GM23248 (cell line): Measurements from ENCODE around the gene CAMK1D. TPM values are rescaled to one million over a fixed set of nuclear protein-coding genes. Genes with fewer than 3 reads are reported as not detected.

Experiments used
- DNase-seq: peaks from one replicate; pipeline ENCODE4 v3.0.0-alpha.2; 2015
- H2AFZ ChIP-seq: fragments of 200-600 bp; sonication (generic); 2 replicates; pipeline ENCODE4 v1.6.1; 2016; ENCODE audit warnings: antibody characterized with exemption
- H3F3A ChIP-seq: fragments of 200-600 bp; sonication (generic); 2 replicates; pipeline ENCODE4 v1.6.1; 2016; ENCODE audit warnings: mild to moderate bottlenecking, antibody characterized with exemption, mixed run types; ENCODE audit not compliant: insufficient read depth
- H3K27ac ChIP-seq: fragments of 200-600 bp; sonication (generic); 2 replicates; pipeline ENCODE4 v1.5.1; 2016; ENCODE audit warnings: mild to moderate bottlenecking
- H3K27me3 ChIP-seq: fragments of 200-600 bp; sonication (generic); replicated peaks from 2 replicates; pipeline ENCODE4 v1.6.1; 2016; ENCODE audit warnings: mild to moderate bottlenecking; ENCODE audit not compliant: insufficient read depth
- H3K36me3 ChIP-seq: fragments of 200-600 bp; sonication (generic); 2 replicates; pipeline ENCODE4 v1.6.1; 2016; ENCODE audit warnings: low read depth, mild to moderate bottlenecking
- H3K4me1 ChIP-seq: fragments of 200-600 bp; sonication (generic); 2 replicates; pipeline ENCODE4 v1.6.1; 2016; ENCODE audit warnings: mild to moderate bottlenecking; ENCODE audit not compliant: insufficient read depth
- H3K4me2 ChIP-seq: fragments of 200-600 bp; sonication (generic); one replicate; pipeline ENCODE4 v1.6.1; 2016; ENCODE audit warnings: mild to moderate bottlenecking; ENCODE audit not compliant: unreplicated experiment
- H3K4me3 ChIP-seq: fragments of 200-600 bp; sonication (generic); 2 replicates; pipeline ENCODE4 v1.5.1; 2016; ENCODE audit warnings: mild to moderate bottlenecking
- H3K79me2 ChIP-seq: fragments of 200-600 bp; sonication (generic); 2 replicates; pipeline ENCODE4 v1.6.1; 2016; ENCODE audit warnings: mild to moderate bottlenecking; ENCODE audit not compliant: insufficient read depth
- H3K9ac ChIP-seq: fragments of 200-600 bp; sonication (generic); 2 replicates; pipeline ENCODE4 v1.6.1; 2016; ENCODE audit warnings: mild to moderate bottlenecking
- H3K9me2 ChIP-seq: fragments of 200-600 bp; sonication (generic); 2 replicates; pipeline ENCODE4 v1.6.1; 2016; ENCODE audit warnings: mixed run types, mild to moderate bottlenecking, moderate library complexity; ENCODE audit not compliant: insufficient read depth
- H3K9me3 ChIP-seq: fragments of 200-600 bp; sonication (generic); one replicate; pipeline ENCODE4 v1.6.1; 2017; ENCODE audit warnings: low read depth
- H4K20me1 ChIP-seq: fragments of 200-600 bp; sonication (generic); 2 replicates; pipeline ENCODE4 v1.6.0; 2016; ENCODE audit not compliant: insufficient read depth
- EZH2 ChIP-seq: fragments of 200-600 bp; sonication (generic); IDR thresholded peaks from 2 replicates; pipeline ENCODE4 v1.6.1; 2018; ENCODE audit warnings: antibody characterized with exemption, mild to moderate bottlenecking; ENCODE audit not compliant: insufficient read depth, poor library complexity, severe bottlenecking
- EZH2phosphoT487 ChIP-seq: fragments of 200-600 bp; sonication (generic); IDR thresholded peaks from 2 replicates; pipeline ENCODE4 v1.6.1; 2018; ENCODE audit warnings: antibody characterized with exemption, moderate library complexity, mild to moderate bottlenecking, low read depth; ENCODE audit not compliant: insufficient read depth
- WGBS, 2 experiments: methylation state at CpG; one replicate each; pipeline ENCODE4 v1.1.6; 2015 to 2017; ENCODE audit warnings: low lambda C conversion rate in 2 of 2, low coverage in 1 of 2; ENCODE audit errors: missing lambda C conversion rate in 2 of 2; 5-methylcytosine and 5-hydroxymethylcytosine counted together
- in situ Hi-C: fragments of 300-500 bp; cut with MboI; formaldehyde crosslinking; loops from 2 replicates; pipeline ENCODE4 v1.15.0; 2020
- polyA plus RNA-seq: library from polyadenylated mRNA; unstranded; fragments of >200 nt; fragmentation: Nextera tagmentation; extraction: Ambion mirVana; gene quantifications from 2 replicates; pipeline ENCODE4 v1.2.1, GENCODE V29; 2016
- total RNA-seq: library from RNA; depleted of rRNA; stranded (reverse); fragments of >200 nt; shearing (Covaris generic); gene quantifications from 2 replicates; pipeline ENCODE4 v1.2.3, GENCODE V29; 2014

The CAMK1D gene
- total and polyA plus RNA-seq, 2 experiments from 2014 or later: 0.22 to 0.55 TPM

GRCh38 chr10:12480440-12480839 lies 131.1 kb downstream of the CAMK1D start:
- no peaks in the 10 kb centered on the region for H3K9me3 ChIP-seq
- no peak overlapping the region for H3K9ac ChIP-seq
- no peak for DNase-seq
- in situ Hi-C loops: no loop called here
- H3K79me2 ChIP-seq: no peaks in the 10 kb centered on the region
- no peaks in the 10 kb centered on the region for H3K9me2 ChIP-seq
- no peaks in the 10 kb centered on the region for H3K27me3 ChIP-seq
- no peak for TF ChIP-seq EZH2
- no peak for TF ChIP-seq EZH2phosphoT487
- no peak overlapping the region for H3K4me3 ChIP-seq
- H3K4me2 ChIP-seq: no peak overlapping the region
- no peaks in the 10 kb centered on the region for H4K20me1 ChIP-seq
- no peaks in the 10 kb centered on the region for H3F3A ChIP-seq
- H2AFZ ChIP-seq: no peak overlapping the region
- no peaks in the 10 kb centered on the region for H3K36me3 ChIP-seq
- no peak overlapping the region for H3K27ac ChIP-seq
- no peaks in the 10 kb centered on the region for H3K4me1 ChIP-seq
- WGBS, 2 experiments: 29 to 40% methylated on average over 4 of the region's 4 CpGs

GRCh38 chr10:12481924-12482323 lies 132.6 kb downstream of the CAMK1D start:
- Histone ChIP-seq H3K4me1 (no peaks in the 10 kb centered on the region), H3K9me2 (no peaks in the 10 kb centered on the region), H3F3A (no peaks in the 10 kb centered on the region), H3K27me3 (no peaks in the 10 kb centered on the region), H2AFZ (no peak overlapping the region), H3K9ac (no peak overlapping the region), H3K4me3 (no peak overlapping the region), H4K20me1 (no peaks in the 10 kb centered on the region), H3K9me3 (no peaks in the 10 kb centered on the region), H3K27ac (no peak overlapping the region), H3K4me2 (no peak overlapping the region), H3K36me3 (no peaks in the 10 kb centered on the region), H3K79me2 (no peaks in the 10 kb centered on the region)
- TF ChIP-seq EZH2: no peak
- in situ Hi-C loops: no loop called here
- WGBS, 2 experiments: 64 to 71% methylated on average over 3 to 4 of the region's 4 CpGs
- no peak for DNase-seq

DNA sequence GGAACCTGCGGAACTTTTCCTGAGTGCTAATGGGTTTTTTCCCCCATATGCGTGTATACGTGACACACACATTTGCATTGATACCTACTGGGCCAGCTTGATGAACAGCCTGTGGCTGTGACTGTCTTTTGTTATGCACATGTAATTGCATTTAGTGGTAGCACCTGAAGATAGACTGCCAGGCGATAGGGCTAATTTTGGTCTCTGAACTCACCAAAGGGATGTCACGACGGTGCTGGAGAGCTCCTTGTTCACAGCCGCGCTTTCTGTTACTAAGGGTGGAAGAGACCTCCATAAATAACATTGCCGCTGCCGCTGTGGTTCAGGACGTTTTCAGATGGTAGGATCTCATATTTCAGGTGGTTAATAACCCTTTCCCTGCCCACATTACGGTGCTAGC lies 133.2 kb downstream of the CAMK1D start:
- Histone ChIP-seq H3K9me3 (no peaks in the 10 kb centered on the region), H3K9me2 (no peaks in the 10 kb centered on the region), H3K4me2 (no peak overlapping the region), H3F3A (no peaks in the 10 kb centered on the region), H2AFZ (no peak overlapping the region), H3K36me3 (no peaks in the 10 kb centered on the region), H3K4me3 (no peak overlapping the region), H3K9ac (no peak overlapping the region), H3K27ac (no peak overlapping the region), H4K20me1 (no peaks in the 10 kb centered on the region), H3K4me1 (no peaks in the 10 kb centered on the region), H3K27me3 (no peaks in the 10 kb centered on the region), H3K79me2 (no peaks in the 10 kb centered on the region)
- 75 to 78% methylated on average over 12 of the region's 12 CpGs for WGBS, 2 experiments
- TF ChIP-seq EZH2 (no peak), EZH2phosphoT487 (no peak)
- no peak for DNase-seq
- in situ Hi-C loops: no loop called here

DNA sequence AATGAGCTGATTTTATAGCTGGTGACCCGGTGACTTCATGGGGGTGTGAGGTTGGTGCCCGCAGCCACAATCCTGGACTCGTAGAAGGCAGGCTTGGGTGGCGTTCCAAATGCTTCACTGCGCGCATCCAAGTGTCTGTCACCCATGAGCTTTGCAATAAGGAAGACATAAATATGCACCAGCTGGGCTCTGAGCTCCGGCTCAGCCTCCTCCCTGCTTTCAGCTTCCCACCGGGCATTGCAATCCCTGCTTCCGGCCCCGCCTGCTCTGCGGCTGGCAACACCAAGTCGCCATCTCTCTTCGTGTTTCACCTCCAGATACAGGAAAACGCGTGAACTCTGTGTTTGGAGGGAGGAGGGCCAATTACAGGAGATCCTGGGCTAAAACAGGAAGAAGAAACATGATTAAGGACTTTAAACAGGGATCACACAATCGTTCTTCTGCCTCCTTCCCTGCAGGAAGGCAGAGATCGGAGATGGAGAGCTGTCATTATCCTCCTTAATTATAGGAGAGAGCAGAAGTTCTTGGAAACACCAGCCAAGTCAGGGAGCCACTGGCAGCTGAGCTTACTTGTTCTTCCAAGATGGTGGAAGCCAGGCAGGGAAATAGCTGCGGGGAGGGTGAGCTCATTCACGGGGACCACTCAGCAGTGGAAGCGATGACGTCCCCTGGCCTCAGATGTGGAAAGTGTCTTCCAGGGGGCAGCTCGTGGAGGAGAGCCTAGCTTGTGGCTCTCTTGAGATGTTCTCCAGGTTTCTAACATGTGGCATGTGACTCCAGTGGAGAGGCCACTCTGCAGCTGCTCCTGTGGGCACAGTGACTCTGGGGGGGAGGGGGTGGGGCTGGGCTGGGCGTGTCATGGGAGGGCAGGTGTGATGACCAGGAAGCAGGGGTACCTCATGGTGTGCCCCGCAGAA lies 134.9 kb downstream of the CAMK1D start:
- TF ChIP-seq EZH2phosphoT487: no peak
- no peak for TF ChIP-seq EZH2
- no peaks in the 10 kb centered on the region for H3K9me3 ChIP-seq
- no peak overlapping the region for H3K27ac ChIP-seq
- peak overlapping the region; percentile 56; the same call in 1 of the 2 replicates for H2AFZ ChIP-seq
- WGBS, 2 experiments: 9 to 11% methylated on average over 22 to 24 of the region's 24 CpGs
- H3K9me2 ChIP-seq: no peaks in the 10 kb centered on the region
- H3K4me2 ChIP-seq: no peak overlapping the region
- no peaks in the 10 kb centered on the region for H3K79me2 ChIP-seq
- no peaks in the 10 kb centered on the region for H3F3A ChIP-seq
- H3K27me3 ChIP-seq: no peaks in the 10 kb centered on the region
- no peaks in the 10 kb centered on the region for H3K4me1 ChIP-seq
- H3K36me3 ChIP-seq: no peaks in the 10 kb centered on the region
- no peaks in the 10 kb centered on the region for H4K20me1 ChIP-seq
- no peak overlapping the region for H3K4me3 ChIP-seq
- no peak overlapping the region for H3K9ac ChIP-seq
- in situ Hi-C loops: no loop called here
- peak; percentile 16 for DNase-seq
